Measurements from ENCODE around the gene PRKCZ. TPM values are rescaled to one million over a fixed set of nuclear protein-coding genes. Genes with fewer than 3 reads are reported as not detected.
A peak's percentile ranks its signal among the peaks of the same experiment; 100 is the strongest.

PRKCZ gene
- polyA plus RNA-seq, 3 donors = 0.74 to 1.9 (median 1.4) TPM

GRCh38 chr1:2226525-2227345 lies 176.5 kb downstream of the PRKCZ start:
- TF ChIP-seq CTCF (IDR thresholded peaks at IDR 0.05) = no peak
- Histone ChIP-seq H3K9ac (ENCODE audit: insufficient read depth, low read length, poor library complexity, severe bottlenecking) (peak overlapping the region; percentile 79), H4K20me1 (ENCODE audit: insufficient read depth, low read length) (peaks cover 29% of the 10 kb centered on the region), H3K4me2 (replicated peaks; ENCODE audit: extremely low read depth, low read length, poor library complexity, severe bottlenecking) (peak overlapping the region; percentile 76), H3K9me3 (replicated peaks in 1 of 2; ENCODE audit: control insufficient read depth in 1 of 2, insufficient read depth in 1 of 2, low read length in 2 of 2) (no peaks in the 10 kb centered on the region), H3K27ac (ENCODE audit: low read depth in 1 of 2, low read length in 2 of 2) (peak overlapping the region in 1 of 2 donors; percentile 78), H2AFZ (ENCODE audit: insufficient read depth, low read depth, low read length, poor library complexity, severe bottlenecking) (peak overlapping the region; percentile 78), H3K4me3 (replicated peaks in 1 of 3; ENCODE audit: low read depth in 2 of 3, low read length in 3 of 3) (peak overlapping the region; percentile 42 to 67 (median 47)), H3K36me3 (replicated peaks in 1 of 2; ENCODE audit: control insufficient read depth in 1 of 2, insufficient read depth in 2 of 2, low read length in 2 of 2) (no peaks in the 10 kb centered on the region), H3K79me2 (ENCODE audit: insufficient read depth, low read length) (peaks cover 29% of the 10 kb centered on the region), H3K27me3 (ENCODE audit: control insufficient read depth in 2 of 2, insufficient read depth in 2 of 2, low read length in 2 of 2) (peaks cover 0 to 10% of the 10 kb centered on the region in 2 donors), H3K4me1 (ENCODE audit: control insufficient read depth in 1 of 2, insufficient read depth in 2 of 2, low read length in 2 of 2) (peaks cover 49 to 55% of the 10 kb centered on the region in 2 donors)
- Mint-ChIP-seq H3K27ac (peak overlapping the region in 4 of 7 donors; percentile 33 to 82 (median 56)), H3K27me3 (ENCODE audit: low read depth in 3 of 3) (peaks cover 10 to 21% (median 12%) of the 10 kb centered on the region in 3 donors), H3K9me3 (peaks cover 0 to 7% (median 2%) of the 10 kb centered on the region in 7 donors), H3K4me3 (peak overlapping the region; percentile 79 to 87), H3K4me1 (peaks cover 38% of the 10 kb centered on the region), H3K36me3 (peaks cover 11 to 18% of the 10 kb centered on the region in 2 donors)
- DNase-seq = no peak
- 18% methylated on average over 66 of the region's 73 CpGs for WGBS (ENCODE audit: insufficient coverage)
- intact Hi-C loops (cut with micrococcal nuclease) = no loop called here

GRCh38 chr1:2227346-2228156 lies 177.3 kb downstream of the PRKCZ start:
- Mint-ChIP-seq H3K4me1 (peaks cover 46% of the 10 kb centered on the region), H3K27ac (no peak overlapping the region), H3K4me3 (peak overlapping the region in 1 of 2 donors; percentile 50), H3K36me3 (peaks cover 11 to 19% of the 10 kb centered on the region in 2 donors), H3K9me3 (peaks cover 0 to 7% (median 2%) of the 10 kb centered on the region in 7 donors), H3K27me3 (ENCODE audit: low read depth in 3 of 3) (peaks cover 10 to 21% (median 12%) of the 10 kb centered on the region in 3 donors)
- TF ChIP-seq CTCF (IDR thresholded peaks at IDR 0.05) = no peak
- peaks cover 37% of the 10 kb centered on the region for H4K20me1 ChIP-seq (ENCODE audit: insufficient read depth, low read length)
- WGBS (ENCODE audit: insufficient coverage) = under 1% methylated on average over 128 of the region's 129 CpGs
- no peaks in the 10 kb centered on the region for H3K9me3 ChIP-seq (replicated peaks in 1 of 2; ENCODE audit: control insufficient read depth in 1 of 2, insufficient read depth in 1 of 2, low read length in 2 of 2)
- no peaks in the 10 kb centered on the region for H3K36me3 ChIP-seq (replicated peaks in 1 of 2; ENCODE audit: control insufficient read depth in 1 of 2, insufficient read depth in 2 of 2, low read length in 2 of 2)
- H3K4me1 ChIP-seq (ENCODE audit: control insufficient read depth in 1 of 2, insufficient read depth in 2 of 2, low read length in 2 of 2) = peaks cover 57 to 63% of the 10 kb centered on the region in 2 donors
- peak overlapping the region; percentile 78 for H2AFZ ChIP-seq (ENCODE audit: insufficient read depth, low read depth, low read length, poor library complexity, severe bottlenecking)
- peak overlapping the region; percentile 76 for H3K4me2 ChIP-seq (replicated peaks; ENCODE audit: extremely low read depth, low read length, poor library complexity, severe bottlenecking)
- H3K4me3 ChIP-seq (replicated peaks in 1 of 3; ENCODE audit: low read depth in 2 of 3, low read length in 3 of 3) = peak overlapping the region; percentile 42 to 67 (median 47)
- peak; percentile 96 to 97 (median 96) for DNase-seq
- H3K27ac ChIP-seq (ENCODE audit: low read depth in 1 of 2, low read length in 2 of 2) = peak overlapping the region; percentile 57 to 78
- intact Hi-C loops (cut with micrococcal nuclease) = no loop called here
- peak overlapping the region; percentile 79 for H3K9ac ChIP-seq (ENCODE audit: insufficient read depth, low read length, poor library complexity, severe bottlenecking)
- H3K27me3 ChIP-seq (ENCODE audit: control insufficient read depth in 2 of 2, insufficient read depth in 2 of 2, low read length in 2 of 2) = peaks cover 0 to 10% of the 10 kb centered on the region in 2 donors
- H3K79me2 ChIP-seq (ENCODE audit: insufficient read depth, low read length) = peaks cover 37% of the 10 kb centered on the region
